ENCODE results near the gene RAB3GAP2.

DNA sequence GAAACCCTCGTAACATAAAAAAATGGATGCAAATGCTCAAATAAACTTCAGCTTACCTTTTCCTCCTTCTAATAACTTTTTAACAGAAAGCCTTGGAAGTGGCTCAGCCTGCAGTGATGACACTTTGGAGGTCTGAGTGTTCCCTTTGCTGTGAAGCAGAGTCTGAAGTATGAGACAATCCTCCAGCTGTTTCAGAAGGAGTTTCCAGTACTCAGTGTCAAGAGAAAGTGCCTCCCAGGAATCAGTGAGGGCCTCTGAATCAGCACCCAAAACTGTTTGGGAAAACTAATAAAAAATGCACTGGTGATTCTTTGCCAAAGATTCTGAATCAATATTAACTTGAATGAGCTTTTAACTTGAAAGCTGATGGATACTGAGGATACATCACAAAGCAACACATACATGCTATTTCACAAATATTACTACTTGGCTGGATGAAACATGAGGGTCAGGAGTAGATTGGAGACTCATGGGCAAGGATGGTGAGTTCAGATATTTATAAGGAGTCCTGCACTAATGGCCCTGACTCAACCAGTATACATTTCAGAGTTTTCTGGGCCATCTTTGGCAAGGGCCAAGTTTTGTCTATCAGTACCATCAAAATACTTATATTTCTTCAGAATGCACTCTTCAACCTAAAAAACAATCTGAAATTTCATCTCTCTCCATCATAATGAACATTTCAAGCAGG lies 101.3 kb downstream of the RAB3GAP2 start:
- TF ChIP-seq, protein P1, sequence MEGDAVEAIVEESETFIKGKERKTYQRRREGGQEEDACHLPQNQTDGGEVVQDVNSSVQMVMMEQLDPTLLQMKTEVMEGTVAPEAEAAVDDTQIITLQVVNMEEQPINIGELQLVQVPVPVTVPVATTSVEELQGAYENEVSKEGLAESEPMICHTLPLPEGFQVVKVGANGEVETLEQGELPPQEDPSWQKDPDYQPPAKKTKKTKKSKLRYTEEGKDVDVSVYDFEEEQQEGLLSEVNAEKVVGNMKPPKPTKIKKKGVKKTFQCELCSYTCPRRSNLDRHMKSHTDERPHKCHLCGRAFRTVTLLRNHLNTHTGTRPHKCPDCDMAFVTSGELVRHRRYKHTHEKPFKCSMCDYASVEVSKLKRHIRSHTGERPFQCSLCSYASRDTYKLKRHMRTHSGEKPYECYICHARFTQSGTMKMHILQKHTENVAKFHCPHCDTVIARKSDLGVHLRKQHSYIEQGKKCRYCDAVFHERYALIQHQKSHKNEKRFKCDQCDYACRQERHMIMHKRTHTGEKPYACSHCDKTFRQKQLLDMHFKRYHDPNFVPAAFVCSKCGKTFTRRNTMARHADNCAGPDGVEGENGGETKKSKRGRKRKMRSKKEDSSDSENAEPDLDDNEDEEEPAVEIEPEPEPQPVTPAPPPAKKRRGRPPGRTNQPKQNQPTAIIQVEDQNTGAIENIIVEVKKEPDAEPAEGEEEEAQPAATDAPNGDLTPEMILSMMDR (IDR thresholded peaks at IDR 0.05; ENCODE audit: low read depth, low read length): no peak
- TF ChIP-seq, protein P2, sequence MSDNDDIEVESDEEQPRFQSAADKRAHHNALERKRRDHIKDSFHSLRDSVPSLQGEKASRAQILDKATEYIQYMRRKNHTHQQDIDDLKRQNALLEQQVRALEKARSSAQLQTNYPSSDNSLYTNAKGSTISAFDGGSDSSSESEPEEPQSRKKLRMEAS (IDR thresholded peaks at IDR 0.05; ENCODE audit: low read depth, low read length): no peak
- no peak for TF ChIP-seq MYC (IDR thresholded peaks at IDR 0.05; ENCODE audit: low read depth, low read length)

Data from NB4 (cell line).